Neural crest cell (in vitro differentiated cells): ENCODE results near the gene SNAPC2. TPM values are rescaled to one million over a fixed set of nuclear protein-coding genes. Genes with fewer than 3 reads are reported as not detected.

Experiments
- DNase-seq: peaks from one replicate; pipeline ENCODE4 v3.0.0; 2021; ENCODE audit warnings: low read depth, mixed read lengths, low spot score
- H3K27ac Mint-ChIP-seq: one replicate; pipeline ENCODE4 v1.8.0; 2021; ENCODE audit warnings: mild to moderate bottlenecking, mixed read lengths; ENCODE audit not compliant: unreplicated experiment
- H3K27me3 Mint-ChIP-seq: 2 replicates; pipeline ENCODE4 v1.8.0; 2021; ENCODE audit warnings: low read depth, mild to moderate bottlenecking, mixed read lengths
- H3K36me3 Mint-ChIP-seq: 2 replicates; pipeline ENCODE4 v1.8.0; 2021; ENCODE audit warnings: low read depth, mild to moderate bottlenecking, mixed read lengths
- H3K4me1 Mint-ChIP-seq: 2 replicates; pipeline ENCODE4 v1.8.0; 2021; ENCODE audit warnings: mixed read lengths
- H3K4me3 Mint-ChIP-seq: one replicate; pipeline ENCODE4 v1.8.0; 2021; ENCODE audit warnings: mild to moderate bottlenecking, mixed read lengths
- H3K9me3 Mint-ChIP-seq: 2 replicates; pipeline ENCODE4 v1.8.0; 2021; ENCODE audit warnings: mixed read lengths
- CTCF ChIP-seq: fragments of 200-600 bp; sonication (generic); conservative IDR thresholded peaks from 2 replicates; pipeline ENCODE4 v1.5.0; 2021; ENCODE audit warnings: antibody characterized with exemption, mild to moderate bottlenecking
- total RNA-seq: library from RNA; stranded (reverse); gene quantifications from 2 replicates; pipeline ENCODE4 v1.2.1, GENCODE V29; 2021

The SNAPC2 gene
- total RNA-seq, 1 donor from 2014 or later, result 19.1 TPM

GRCh38 chr19:7965259-7965841, 45.2 kb downstream of the SNAPC2 start:
- no peak overlapping the region for H3K27ac Mint-ChIP-seq
- H3K9me3 Mint-ChIP-seq, result no peaks in the 10 kb centered on the region
- no peak overlapping the region for H3K4me3 Mint-ChIP-seq
- peaks cover 4% of the 10 kb centered on the region for H3K4me1 Mint-ChIP-seq
- H3K27me3 Mint-ChIP-seq, result no peaks in the 10 kb centered on the region
- no peak for TF ChIP-seq CTCF
- no peak for DNase-seq
- H3K36me3 Mint-ChIP-seq, result peaks cover 6% of the 10 kb centered on the region

GRCh38 chr19:7965921-7966665, 46.0 kb downstream of the SNAPC2 start:
- DNase-seq, result no peak
- no peaks in the 10 kb centered on the region for H3K9me3 Mint-ChIP-seq
- no peak overlapping the region for H3K4me3 Mint-ChIP-seq
- TF ChIP-seq CTCF, result no peak
- H3K36me3 Mint-ChIP-seq, result peaks cover 10% of the 10 kb centered on the region
- peaks cover 4% of the 10 kb centered on the region for H3K4me1 Mint-ChIP-seq
- H3K27ac Mint-ChIP-seq, result no peak overlapping the region
- H3K27me3 Mint-ChIP-seq, result no peaks in the 10 kb centered on the region

- TF ChIP-seq CTCF, result no peak
- Mint-ChIP-seq H3K36me3 (peaks cover 10% of the 10 kb centered on the region), H3K9me3 (no peaks in the 10 kb centered on the region), H3K4me3 (no peak overlapping the region), H3K27ac (peak overlapping the region; percentile 43), H3K4me1 (peaks cover 4% of the 10 kb centered on the region), H3K27me3 (no peaks in the 10 kb centered on the region)
- no peak for DNase-seq
Observed at GRCh38 chr19:7968008-7968795, 48.1 kb downstream of the SNAPC2 start.

- Mint-ChIP-seq H3K4me3 (no peak overlapping the region), H3K4me1 (peaks cover 4% of the 10 kb centered on the region), H3K9me3 (no peaks in the 10 kb centered on the region), H3K27ac (peak overlapping the region; percentile 43), H3K36me3 (peaks cover 15% of the 10 kb centered on the region), H3K27me3 (no peaks in the 10 kb centered on the region)
- TF ChIP-seq CTCF, result no peak
- DNase-seq, result no peak
Observed at GRCh38 chr19:7968796-7969554, 48.8 kb downstream of the SNAPC2 start.

GRCh38 chr19:7969555-7969939, 49.4 kb downstream of the SNAPC2 start:
- Mint-ChIP-seq H3K27me3 (no peaks in the 10 kb centered on the region), H3K9me3 (no peaks in the 10 kb centered on the region), H3K27ac (no peak overlapping the region), H3K36me3 (peaks cover 16% of the 10 kb centered on the region), H3K4me1 (peaks cover 4% of the 10 kb centered on the region), H3K4me3 (no peak overlapping the region)
- TF ChIP-seq CTCF, result no peak
- DNase-seq, result no peak
